HFF-Myc (cell line): ENCODE data around the gene TMEM63B.

Experiments used
- DNase-seq: peaks from one replicate; pipeline ENCODE4 v3.0.0-alpha.2; 2011; ENCODE audit warnings: low read depth; ENCODE audit errors: extremely low read depth
- H3K4me3 ChIP-seq: replicated peaks from 2 replicates; pipeline ENCODE4 v1.5.1; 2011; ENCODE audit warnings: low read depth, mild to moderate bottlenecking, control low read depth, low read length
- CTCF ChIP-seq: IDR thresholded peaks from 2 replicates; pipeline ENCODE4 v1.5.1; 2012; ENCODE audit warnings: mild to moderate bottlenecking, low read depth, low read length, control low read depth; ENCODE audit errors: missing control alignments

The TMEM63B gene

DNA sequence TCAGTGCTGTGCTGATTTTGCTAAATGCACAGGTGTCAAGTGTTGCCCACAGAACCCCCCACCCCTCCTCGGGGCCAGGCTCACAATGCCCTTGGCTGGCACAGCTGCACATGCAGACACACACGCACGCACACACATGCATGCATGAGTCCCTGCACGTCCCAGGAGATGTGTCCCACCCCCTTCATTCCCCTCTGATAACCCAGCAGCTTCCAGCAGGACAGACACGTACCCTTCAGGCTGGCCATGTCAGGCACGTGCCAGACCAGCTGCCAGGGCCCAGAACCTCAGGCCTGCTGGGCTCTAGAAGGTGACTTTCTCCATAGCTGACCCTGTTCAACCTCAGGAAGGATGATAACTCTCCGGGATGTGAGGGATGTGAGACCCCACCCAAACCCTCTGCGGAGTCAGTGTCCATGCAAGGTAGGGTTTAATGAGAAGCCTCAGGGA lies 44.5 kb upstream of the TMEM63B start:
- H3K4me3 ChIP-seq, result no peak overlapping the region
- DNase-seq, result no peak
- no peak for TF ChIP-seq CTCF

- no peak for DNase-seq
- no peak overlapping the region for H3K4me3 ChIP-seq
- TF ChIP-seq CTCF, result no peak
These were observed 42.9 kb upstream of the TMEM63B start for GRCh38 chr6:44084231-44085014.

GRCh38 chr6:44085219-44085618 lies 42.1 kb upstream of the TMEM63B start:
- TF ChIP-seq CTCF, result no peak
- no peak for DNase-seq
- H3K4me3 ChIP-seq, result no peak overlapping the region

GRCh38 chr6:44086931-44087574 lies 40.3 kb upstream of the TMEM63B start:
- no peak overlapping the region for H3K4me3 ChIP-seq
- TF ChIP-seq CTCF, result no peak
- no peak for DNase-seq

GRCh38 chr6:44087623-44088022 lies 39.7 kb upstream of the TMEM63B start:
- TF ChIP-seq CTCF, result no peak
- no peak overlapping the region for H3K4me3 ChIP-seq
- no peak for DNase-seq

- DNase-seq, result no peak
- H3K4me3 ChIP-seq, result no peak overlapping the region
- no peak for TF ChIP-seq CTCF
These were observed 38.3 kb upstream of the TMEM63B start for GRCh38 chr6:44088827-44089590.
